ENCODE data around the gene DUSP22. TPM values are rescaled to one million over a fixed set of nuclear protein-coding genes. Genes with fewer than 3 reads are reported as not detected.

Gene DUSP22
- polyA plus RNA-seq, 2 of the 4 experiments (the other 2 are of a cell fraction), result 6.2 to 11.3 TPM

DNA sequence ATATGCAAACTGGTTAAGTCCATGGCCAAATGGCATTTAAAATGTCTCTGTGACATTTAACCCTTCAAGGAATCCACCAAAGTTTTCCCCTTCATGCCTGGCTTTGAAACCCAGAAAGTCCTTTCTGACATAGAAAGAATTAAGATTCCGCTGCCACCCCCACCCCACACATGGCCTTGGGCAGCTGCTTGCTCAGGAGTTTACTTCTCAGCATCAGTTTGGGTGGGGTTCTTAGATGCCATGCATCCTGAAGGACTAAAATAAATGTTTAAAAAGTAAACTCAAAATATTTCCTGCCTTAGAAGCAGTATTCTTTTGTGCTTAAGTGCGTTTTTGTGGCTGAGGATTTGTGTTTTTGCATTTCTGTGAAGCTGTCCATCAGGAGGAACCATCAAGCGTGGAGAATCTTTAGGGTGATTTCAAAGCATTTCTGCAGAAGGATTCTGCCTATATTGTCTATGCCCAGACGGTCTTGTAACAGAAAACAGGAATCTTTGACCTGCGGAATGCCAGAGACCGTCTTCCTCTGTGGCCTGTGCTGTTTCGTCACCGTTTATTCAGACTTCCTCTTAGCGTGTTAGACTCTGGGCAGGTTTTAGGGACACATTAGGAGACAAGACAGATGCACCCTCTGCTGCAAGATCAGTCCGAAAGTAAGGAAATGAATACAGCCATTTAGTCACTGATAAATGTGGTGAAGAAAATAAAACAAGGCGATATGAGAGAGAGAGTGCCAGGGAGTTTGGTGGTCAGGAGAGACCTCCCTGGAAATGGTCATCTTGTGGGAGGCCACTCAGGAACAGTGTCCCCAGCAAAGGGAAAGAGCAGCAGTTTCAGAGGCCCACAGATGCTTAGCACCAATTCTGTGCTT is 6.2 kb downstream of the DUSP22 start:
- H3K4me2 ChIP-seq, result no peak overlapping the region
- ChIA-PET CTCF (no interaction called here), POLR2A (no interaction called here)
- DNase-seq (ENCODE audit: low read depth in 1 of 2, low spot score in 1 of 2) (no peak), ATAC-seq (no peak), FAIRE-seq (no peak)
- peaks cover 7% of the 10 kb centered on the region; the same call in 2 of the 3 replicates for H3K4me1 ChIP-seq
- no peaks in the 10 kb centered on the region for H3K9me3 ChIP-seq
- H3K27ac ChIP-seq, result no peak overlapping the region
- 87% methylated on average over 11 of the region's 11 CpGs for WGBS (ENCODE audit: missing lambda C conversion rate)
- H3K4me3 ChIP-seq, result no peak overlapping the region
- TF ChIP-seq HES2 (IDR thresholded peaks at IDR 0.05) (no peak), NFE2L2 (conservative IDR thresholded peaks at IDR 0.05; ENCODE audit: low read length) (no peak), ZSCAN20 (CRISPR knock-in tag; IDR thresholded peaks at IDR 0.05) (no peak), REST (IDR thresholded peaks at IDR 0.05) (no peak), ESRRA (IDR thresholded peaks at IDR 0.05; ENCODE audit: borderline replicate concordance, low read length) (no peak), PHF8 (IDR thresholded peaks at IDR 0.05; ENCODE audit: borderline replicate concordance, low read depth) (no peak), FOSB (CRISPR knock-in tag; IDR thresholded peaks at IDR 0.05) (no peak), TP53 (CRISPR knock-in tag; IDR thresholded peaks at IDR 0.05) (no peak), HEYL (CRISPR knock-in tag; IDR thresholded peaks at IDR 0.05) (no peak), CEBPB (IDR thresholded peaks at IDR 0.05) (no peak), EHF (CRISPR knock-in tag; IDR thresholded peaks at IDR 0.05) (no peak), EHMT2 (IDR thresholded peaks at IDR 0.05; ENCODE audit: low read depth) (no peak), MAFK (IDR thresholded peaks at IDR 0.05; ENCODE audit: partially characterized antibody) (no peak), RARB (CRISPR knock-in tag; IDR thresholded peaks at IDR 0.05) (no peak), CBX2 (IDR thresholded peaks at IDR 0.05; ENCODE audit: borderline replicate concordance, low read depth) (no peak), NPAS2 (CRISPR knock-in tag; IDR thresholded peaks at IDR 0.05; ENCODE audit: borderline replicate concordance) (no peak), ZFP36 (IDR thresholded peaks at IDR 0.05; ENCODE audit: borderline replicate concordance, partially characterized antibody) (no peak), RNF2 (IDR thresholded peaks at IDR 0.05; ENCODE audit: borderline replicate concordance, low read depth) (no peak), TFCP2L1 (CRISPR knock-in tag; IDR thresholded peaks at IDR 0.05) (no peak)
- TF ChIP-seq, protein P1, sequence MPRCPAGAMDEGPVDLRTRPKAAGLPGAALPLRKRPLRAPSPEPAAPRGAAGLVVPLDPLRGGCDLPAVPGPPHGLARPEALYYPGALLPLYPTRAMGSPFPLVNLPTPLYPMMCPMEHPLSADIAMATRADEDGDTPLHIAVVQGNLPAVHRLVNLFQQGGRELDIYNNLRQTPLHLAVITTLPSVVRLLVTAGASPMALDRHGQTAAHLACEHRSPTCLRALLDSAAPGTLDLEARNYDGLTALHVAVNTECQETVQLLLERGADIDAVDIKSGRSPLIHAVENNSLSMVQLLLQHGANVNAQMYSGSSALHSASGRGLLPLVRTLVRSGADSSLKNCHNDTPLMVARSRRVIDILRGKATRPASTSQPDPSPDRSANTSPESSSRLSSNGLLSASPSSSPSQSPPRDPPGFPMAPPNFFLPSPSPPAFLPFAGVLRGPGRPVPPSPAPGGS (IDR thresholded peaks at IDR 0.05), result no peak
